ENCODE measurements around the gene REPS1. TPM values are rescaled to one million over a fixed set of nuclear protein-coding genes. Genes with fewer than 3 reads are reported as not detected.

The REPS1 gene
- polyA plus RNA-seq, 1 of the 3 experiments (the other 2 are of a cell fraction): 26.2 TPM

DNA sequence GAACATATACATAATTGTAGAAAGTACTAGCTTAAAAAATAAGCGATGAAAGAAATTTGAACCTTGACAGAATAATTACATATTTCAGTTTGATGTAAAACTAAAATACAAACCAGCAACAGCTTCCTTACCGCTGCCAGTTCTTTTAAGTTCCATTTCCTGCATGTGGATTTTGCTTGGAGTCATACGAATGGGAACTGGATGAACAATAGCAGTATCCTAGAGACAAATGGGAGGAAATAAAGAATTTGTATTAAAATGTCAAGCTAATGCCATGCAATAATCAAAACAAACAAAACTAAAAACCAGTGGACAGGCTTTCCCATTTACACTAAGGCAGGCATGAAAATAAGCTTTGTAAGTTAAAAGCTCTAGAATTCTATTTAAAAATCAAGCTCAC, 67.1 kb downstream of the REPS1 start:
- Histone ChIP-seq H3K4me3 (ENCODE audit: low read depth in 2 of 2, low read length in 1 of 2) (no peak overlapping the region), H3K36me3 (replicated peaks in 1 of 2; ENCODE audit: control insufficient read depth in 1 of 2, insufficient read depth in 2 of 2, low read length in 1 of 2) (peaks cover 28 to 48% of the 10 kb centered on the region in 2 experiments), H3K79me2 (ENCODE audit: insufficient read depth) (no peaks in the 10 kb centered on the region), H4K20me1 (ENCODE audit: insufficient read depth) (no peaks in the 10 kb centered on the region), H3K27me3 (ENCODE audit: insufficient read depth) (no peaks in the 10 kb centered on the region), H3K4me1 (ENCODE audit: control insufficient read depth in 1 of 2, insufficient read depth in 2 of 2, low read depth in 1 of 2, low read length in 1 of 2) (no peaks in the 10 kb centered on the region; a peak in 1 of 4 replicates), H3K4me2 (no peak overlapping the region), H3K9me2 (no peaks in the 10 kb centered on the region), H3K27ac (ENCODE audit: low read depth in 2 of 2, low read length in 1 of 2) (no peak overlapping the region), H3F3A (replicated peaks; ENCODE audit: insufficient read depth) (no peaks in the 10 kb centered on the region), H2AFZ (ENCODE audit: low read depth) (no peak overlapping the region), H3K9me3 (no peaks in the 10 kb centered on the region), H3K9ac (no peak overlapping the region)
- ChIA-PET CTCF (interaction anchor here (1.0 to 1.6 kb wide), 2 partner anchors 9 to 109 kb away, joined by 3 read pairs; no protein-coding TSS in a partner anchor), POLR2A (no interaction called here)
- WGBS (ENCODE audit: low lambda C conversion rate): 95% methylated on average over 3 of the region's 3 CpGs
- no peak for DNase-seq
- no peak for TF ChIP-seq EP300 (IDR thresholded peaks at IDR 0.05; ENCODE audit: borderline replicate concordance in 1 of 2, low read depth in 1 of 2, low read length in 1 of 2)
- no peak for TF ChIP-seq MXI1 (IDR thresholded peaks at IDR 0.05; ENCODE audit: low read depth, low read length)
- no peak for TF ChIP-seq SMC3 (IDR thresholded peaks at IDR 0.05; ENCODE audit: low read depth, low read length)
- no peak for TF ChIP-seq NFIC (IDR thresholded peaks at IDR 0.05; ENCODE audit: borderline replicate concordance)
- TF ChIP-seq, protein P1, sequence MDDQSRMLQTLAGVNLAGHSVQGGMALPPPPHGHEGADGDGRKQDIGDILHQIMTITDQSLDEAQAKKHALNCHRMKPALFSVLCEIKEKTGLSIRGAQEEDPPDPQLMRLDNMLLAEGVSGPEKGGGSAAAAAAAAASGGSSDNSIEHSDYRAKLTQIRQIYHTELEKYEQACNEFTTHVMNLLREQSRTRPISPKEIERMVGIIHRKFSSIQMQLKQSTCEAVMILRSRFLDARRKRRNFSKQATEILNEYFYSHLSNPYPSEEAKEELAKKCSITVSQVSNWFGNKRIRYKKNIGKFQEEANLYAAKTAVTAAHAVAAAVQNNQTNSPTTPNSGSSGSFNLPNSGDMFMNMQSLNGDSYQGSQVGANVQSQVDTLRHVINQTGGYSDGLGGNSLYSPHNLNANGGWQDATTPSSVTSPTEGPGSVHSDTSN (IDR thresholded peaks at IDR 0.05): no peak
- TF ChIP-seq, protein P2, sequence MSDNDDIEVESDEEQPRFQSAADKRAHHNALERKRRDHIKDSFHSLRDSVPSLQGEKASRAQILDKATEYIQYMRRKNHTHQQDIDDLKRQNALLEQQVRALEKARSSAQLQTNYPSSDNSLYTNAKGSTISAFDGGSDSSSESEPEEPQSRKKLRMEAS (IDR thresholded peaks at IDR 0.05; ENCODE audit: low read depth): no peak

DNA sequence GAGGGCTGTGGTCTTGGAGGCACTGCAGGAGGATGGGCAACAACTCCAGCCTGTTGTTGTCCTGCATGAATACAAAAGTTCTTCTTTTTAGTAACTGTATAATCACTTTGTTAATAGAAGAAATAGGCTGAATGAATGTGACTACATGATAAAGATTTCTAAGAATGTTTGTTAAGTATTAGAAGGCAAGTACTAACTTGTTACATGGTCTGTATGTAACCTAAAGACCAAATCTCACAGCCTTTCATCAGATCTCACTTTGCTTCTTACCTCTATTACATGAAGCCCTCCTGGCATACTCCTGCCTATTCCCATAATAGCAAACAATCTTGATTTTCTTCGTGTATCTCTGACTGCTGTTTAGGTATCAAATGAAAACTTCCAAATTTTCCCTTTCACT, 73.4 kb downstream of the REPS1 start:
- no peak overlapping the region for H2AFZ ChIP-seq (ENCODE audit: low read depth)
- TF ChIP-seq SIN3A (IDR thresholded peaks at IDR 0.05; ENCODE audit: borderline replicate concordance, low read depth, low read length) (no peak), SMC3 (IDR thresholded peaks at IDR 0.05; ENCODE audit: low read depth, low read length) (no peak), EZH2phosphoT487 (IDR thresholded peaks at IDR 0.05; ENCODE audit: borderline replicate concordance, low read depth) (no peak), ELF1 (IDR thresholded peaks at IDR 0.05) (no peak), RCOR1 (IDR thresholded peaks at IDR 0.05; ENCODE audit: low read length) (no peak), MXI1 (IDR thresholded peaks at IDR 0.05; ENCODE audit: low read depth, low read length) (no peak), TEAD4 (IDR thresholded peaks at IDR 0.05; ENCODE audit: borderline replicate concordance, insufficient read depth) (no peak), EP300 (IDR thresholded peaks at IDR 0.05; ENCODE audit: borderline replicate concordance in 1 of 2, low read depth in 1 of 2, low read length in 1 of 2) (no peak), GABPA (IDR thresholded peaks at IDR 0.05; ENCODE audit: low read depth) (no peak), NFIC (IDR thresholded peaks at IDR 0.05; ENCODE audit: borderline replicate concordance) (no peak), RAD21 (IDR thresholded peaks at IDR 0.05; ENCODE audit: low read length) (no peak), TAF1 (IDR thresholded peaks at IDR 0.05; ENCODE audit: borderline replicate concordance, low read depth, low read length) (no peak), RXRA (IDR thresholded peaks at IDR 0.05; ENCODE audit: borderline replicate concordance, low read depth) (no peak), GATA2 (CRISPR knock-in tag; IDR thresholded peaks at IDR 0.05) (no peak), CHD2 (IDR thresholded peaks at IDR 0.05; ENCODE audit: low read length, partially characterized antibody) (no peak)
- TF ChIP-seq, protein P3, sequence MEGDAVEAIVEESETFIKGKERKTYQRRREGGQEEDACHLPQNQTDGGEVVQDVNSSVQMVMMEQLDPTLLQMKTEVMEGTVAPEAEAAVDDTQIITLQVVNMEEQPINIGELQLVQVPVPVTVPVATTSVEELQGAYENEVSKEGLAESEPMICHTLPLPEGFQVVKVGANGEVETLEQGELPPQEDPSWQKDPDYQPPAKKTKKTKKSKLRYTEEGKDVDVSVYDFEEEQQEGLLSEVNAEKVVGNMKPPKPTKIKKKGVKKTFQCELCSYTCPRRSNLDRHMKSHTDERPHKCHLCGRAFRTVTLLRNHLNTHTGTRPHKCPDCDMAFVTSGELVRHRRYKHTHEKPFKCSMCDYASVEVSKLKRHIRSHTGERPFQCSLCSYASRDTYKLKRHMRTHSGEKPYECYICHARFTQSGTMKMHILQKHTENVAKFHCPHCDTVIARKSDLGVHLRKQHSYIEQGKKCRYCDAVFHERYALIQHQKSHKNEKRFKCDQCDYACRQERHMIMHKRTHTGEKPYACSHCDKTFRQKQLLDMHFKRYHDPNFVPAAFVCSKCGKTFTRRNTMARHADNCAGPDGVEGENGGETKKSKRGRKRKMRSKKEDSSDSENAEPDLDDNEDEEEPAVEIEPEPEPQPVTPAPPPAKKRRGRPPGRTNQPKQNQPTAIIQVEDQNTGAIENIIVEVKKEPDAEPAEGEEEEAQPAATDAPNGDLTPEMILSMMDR (IDR thresholded peaks at IDR 0.05): no peak
- TF ChIP-seq, protein P4, sequence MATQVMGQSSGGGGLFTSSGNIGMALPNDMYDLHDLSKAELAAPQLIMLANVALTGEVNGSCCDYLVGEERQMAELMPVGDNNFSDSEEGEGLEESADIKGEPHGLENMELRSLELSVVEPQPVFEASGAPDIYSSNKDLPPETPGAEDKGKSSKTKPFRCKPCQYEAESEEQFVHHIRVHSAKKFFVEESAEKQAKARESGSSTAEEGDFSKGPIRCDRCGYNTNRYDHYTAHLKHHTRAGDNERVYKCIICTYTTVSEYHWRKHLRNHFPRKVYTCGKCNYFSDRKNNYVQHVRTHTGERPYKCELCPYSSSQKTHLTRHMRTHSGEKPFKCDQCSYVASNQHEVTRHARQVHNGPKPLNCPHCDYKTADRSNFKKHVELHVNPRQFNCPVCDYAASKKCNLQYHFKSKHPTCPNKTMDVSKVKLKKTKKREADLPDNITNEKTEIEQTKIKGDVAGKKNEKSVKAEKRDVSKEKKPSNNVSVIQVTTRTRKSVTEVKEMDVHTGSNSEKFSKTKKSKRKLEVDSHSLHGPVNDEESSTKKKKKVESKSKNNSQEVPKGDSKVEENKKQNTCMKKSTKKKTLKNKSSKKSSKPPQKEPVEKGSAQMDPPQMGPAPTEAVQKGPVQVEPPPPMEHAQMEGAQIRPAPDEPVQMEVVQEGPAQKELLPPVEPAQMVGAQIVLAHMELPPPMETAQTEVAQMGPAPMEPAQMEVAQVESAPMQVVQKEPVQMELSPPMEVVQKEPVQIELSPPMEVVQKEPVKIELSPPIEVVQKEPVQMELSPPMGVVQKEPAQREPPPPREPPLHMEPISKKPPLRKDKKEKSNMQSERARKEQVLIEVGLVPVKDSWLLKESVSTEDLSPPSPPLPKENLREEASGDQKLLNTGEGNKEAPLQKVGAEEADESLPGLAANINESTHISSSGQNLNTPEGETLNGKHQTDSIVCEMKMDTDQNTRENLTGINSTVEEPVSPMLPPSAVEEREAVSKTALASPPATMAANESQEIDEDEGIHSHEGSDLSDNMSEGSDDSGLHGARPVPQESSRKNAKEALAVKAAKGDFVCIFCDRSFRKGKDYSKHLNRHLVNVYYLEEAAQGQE (IDR thresholded peaks at IDR 0.05; ENCODE audit: low read depth, low read length): no peak
- TF ChIP-seq, protein P5, sequence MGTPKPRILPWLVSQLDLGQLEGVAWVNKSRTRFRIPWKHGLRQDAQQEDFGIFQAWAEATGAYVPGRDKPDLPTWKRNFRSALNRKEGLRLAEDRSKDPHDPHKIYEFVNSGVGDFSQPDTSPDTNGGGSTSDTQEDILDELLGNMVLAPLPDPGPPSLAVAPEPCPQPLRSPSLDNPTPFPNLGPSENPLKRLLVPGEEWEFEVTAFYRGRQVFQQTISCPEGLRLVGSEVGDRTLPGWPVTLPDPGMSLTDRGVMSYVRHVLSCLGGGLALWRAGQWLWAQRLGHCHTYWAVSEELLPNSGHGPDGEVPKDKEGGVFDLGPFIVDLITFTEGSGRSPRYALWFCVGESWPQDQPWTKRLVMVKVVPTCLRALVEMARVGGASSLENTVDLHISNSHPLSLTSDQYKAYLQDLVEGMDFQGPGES (IDR thresholded peaks at IDR 0.05; ENCODE audit: low read depth, low read length): no peak
- H3K36me3 ChIP-seq (replicated peaks in 1 of 2; ENCODE audit: control insufficient read depth in 1 of 2, insufficient read depth in 2 of 2, low read length in 1 of 2): peaks cover 46 to 52% of the 10 kb centered on the region in 2 experiments
- H3K79me2 ChIP-seq (ENCODE audit: insufficient read depth): no peaks in the 10 kb centered on the region
- no peaks in the 10 kb centered on the region for H4K20me1 ChIP-seq (ENCODE audit: insufficient read depth)
- no peaks in the 10 kb centered on the region for H3F3A ChIP-seq (replicated peaks; ENCODE audit: insufficient read depth)
- no peak for DNase-seq
- no peaks in the 10 kb centered on the region for H3K9me2 ChIP-seq
- no peak overlapping the region for H3K4me2 ChIP-seq
- no peak overlapping the region for H3K9ac ChIP-seq
- no peaks in the 10 kb centered on the region for H3K9me3 ChIP-seq
- CTCF ChIA-PET: no interaction called here
- H3K4me3 ChIP-seq (ENCODE audit: low read depth in 2 of 2, low read length in 1 of 2): no peak overlapping the region
- POLR2A ChIA-PET: no interaction called here
- H3K4me1 ChIP-seq (ENCODE audit: control insufficient read depth in 1 of 2, insufficient read depth in 2 of 2, low read depth in 1 of 2, low read length in 1 of 2): no peaks in the 10 kb centered on the region
- H3K27ac ChIP-seq (ENCODE audit: low read depth in 2 of 2, low read length in 1 of 2): no peak overlapping the region
- no peaks in the 10 kb centered on the region for H3K27me3 ChIP-seq (ENCODE audit: insufficient read depth)
- 94% methylated on average over 1 of the region's 1 CpG for WGBS (ENCODE audit: low lambda C conversion rate)
